HUDEP-2 (cell line): Measurements from ENCODE around the gene RBM3.
"Not testable (repeated sequence)": the region's sequence is repeated elsewhere in the genome, so short reads cannot be mapped to it uniquely, and the experiment has no call there.

ENCODE experiments used
- DNase-seq, 76 experiments: peaks; one replicate each; lab custom pipeline; 2025; ENCODE audit not compliant: unreplicated experiment in 76 of 76; lab: John Stamatoyannopoulos, UW

Gene RBM3

GRCh38 chrX:48574270-48575266, at the start of gene RBM3:
TSS of gene RBM3 (plus strand) at chrX:48574484. CDS start at chrX:48575181, 697 bp downstream.
- peak in 75 of 76 experiments; percentile 9 to 92 (median 84) for DNase-seq

GRCh38 chrX:48525853-48526252, 48.4 kb upstream of the RBM3 start:
- not testable (repeated sequence) for DNase-seq

GRCh38 chrX:48530736-48531135, 43.5 kb upstream of the RBM3 start:
- no peak for DNase-seq

- peak in 55 of 76 experiments; percentile 2 to 77 (median 32) for DNase-seq
These were observed 42.8 kb upstream of the RBM3 start for GRCh38 chrX:48531358-48531959.

- DNase-seq: no peak
These were observed 42.1 kb upstream of the RBM3 start for GRCh38 chrX:48532161-48532560.

GRCh38 chrX:48533165-48533564, 41.1 kb upstream of the RBM3 start:
- DNase-seq: no peak

- no peak for DNase-seq
These were observed 35.5 kb upstream of the RBM3 start for GRCh38 chrX:48538641-48539344.

GRCh38 chrX:48539345-48540027, 34.8 kb upstream of the RBM3 start, which contains the start of gene TBC1D25:
TSS of gene TBC1D25 (plus strand) at chrX:48539714. CDS start at chrX:48539798, 84 bp downstream.
- DNase-seq: peak; percentile 6 to 97 (median 91)

- DNase-seq: peak in 10 of 76 experiments; percentile 5 to 37 (median 22)
These were observed 34.3 kb upstream of the RBM3 start for GRCh38 chrX:48540028-48540375.

- DNase-seq: no peak
These were observed 33.8 kb upstream of the RBM3 start for GRCh38 chrX:48540480-48540879.

- no peak for DNase-seq
These were observed 33.0 kb upstream of the RBM3 start for GRCh38 chrX:48541140-48541814.

- DNase-seq: no peak
These were observed 25.4 kb upstream of the RBM3 start for GRCh38 chrX:48548871-48549270.

- DNase-seq: not testable (repeated sequence)
These were observed 18.5 kb upstream of the RBM3 start for GRCh38 chrX:48555731-48556325.

- peak in 17 of 76 experiments; percentile 1 to 51 (median 29) for DNase-seq
These were observed 16.0 kb upstream of the RBM3 start for GRCh38 chrX:48558271-48558670.

- no peak for DNase-seq
These were observed 14.6 kb upstream of the RBM3 start for GRCh38 chrX:48559636-48560035.

GRCh38 chrX:48560056-48560455, 14.2 kb upstream of the RBM3 start:
- no peak for DNase-seq

GRCh38 chrX:48560681-48561080, 13.6 kb upstream of the RBM3 start:
- no peak for DNase-seq

GRCh38 chrX:48569958-48570357, 4.3 kb upstream of the RBM3 start:
- DNase-seq: peak in 26 of 76 experiments; percentile 1 to 40 (median 8)

- DNase-seq: peak in 14 of 76 experiments; percentile 2 to 29 (median 15)
These were observed 504 bp upstream of the RBM3 start for GRCh38 chrX:48573690-48574269.
